NCI-H748 treated with DMSO at 0.1 percent for 48 hours (cell line): ENCODE data around the gene RPS6KA1.

Experiments
- DNase-seq: peaks from one replicate; lab custom pipeline; 2025; lab: John Stamatoyannopoulos, UW

RPS6KA1 gene

GRCh38 chr1:26533951-26534509 is 4.5 kb downstream of the RPS6KA1 start:
- DNase-seq: no peak

GRCh38 chr1:26535201-26535600 is 5.6 kb downstream of the RPS6KA1 start:
- DNase-seq: no peak

- DNase-seq: no peak
These were observed 6.5 kb downstream of the RPS6KA1 start for GRCh38 chr1:26536081-26536480.

- DNase-seq: no peak
These were observed 7.0 kb downstream of the RPS6KA1 start for GRCh38 chr1:26536521-26536920.

- no peak for DNase-seq
These were observed 8.4 kb downstream of the RPS6KA1 start for GRCh38 chr1:26537951-26538352.

- DNase-seq: no peak
These were observed 9.2 kb downstream of the RPS6KA1 start for GRCh38 chr1:26538480-26539412.

- DNase-seq: no peak
These were observed 10.2 kb downstream of the RPS6KA1 start for GRCh38 chr1:26539722-26540121.

- no peak for DNase-seq
These were observed 10.8 kb downstream of the RPS6KA1 start for GRCh38 chr1:26540351-26540750.

- no peak for DNase-seq
These were observed 11.9 kb downstream of the RPS6KA1 start for GRCh38 chr1:26541431-26541815.

- DNase-seq: no peak
These were observed 12.5 kb downstream of the RPS6KA1 start for GRCh38 chr1:26541816-26542711.

GRCh38 chr1:26542771-26543451 is 13.3 kb downstream of the RPS6KA1 start:
- no peak for DNase-seq

- DNase-seq: no peak
These were observed 13.9 kb downstream of the RPS6KA1 start for GRCh38 chr1:26543462-26543861.

- DNase-seq: no peak
These were observed 14.6 kb downstream of the RPS6KA1 start for GRCh38 chr1:26544126-26544525.

- DNase-seq: no peak
These were observed 16.4 kb downstream of the RPS6KA1 start for GRCh38 chr1:26545969-26546323.

- DNase-seq: no peak
These were observed 16.8 kb downstream of the RPS6KA1 start for GRCh38 chr1:26546375-26546774.

GRCh38 chr1:26546819-26547218 is 17.3 kb downstream of the RPS6KA1 start:
- no peak for DNase-seq

- no peak for DNase-seq
These were observed 19.3 kb downstream of the RPS6KA1 start for GRCh38 chr1:26548841-26549240.

- DNase-seq: no peak
These were observed 21.4 kb downstream of the RPS6KA1 start for GRCh38 chr1:26550946-26551345.

GRCh38 chr1:26552720-26553119 is 23.2 kb downstream of the RPS6KA1 start:
- DNase-seq: no peak

GRCh38 chr1:26553942-26554682 is 24.6 kb downstream of the RPS6KA1 start:
- no peak for DNase-seq

GRCh38 chr1:26554781-26555180 is 25.2 kb downstream of the RPS6KA1 start:
- no peak for DNase-seq
